Spleen (tissue), 11 donors: ENCODE measurements around the gene BAIAP2L2. TPM values are rescaled to one million over a fixed set of nuclear protein-coding genes. Genes with fewer than 3 reads are reported as not detected.
A peak's percentile ranks its signal among the peaks of the same experiment; 100 is the strongest.

Experiments used
- DNase-seq: peaks from one replicate; pipeline ENCODE4 v3.0.0-alpha.2; 2020
- H3K27ac ChIP-seq, 8 donors: fragments of 200-600 bp; sonication (generic) in 7 of 8; 1 replicate in 4 of 8; 2 replicates in 4 of 8; pipeline versions ENCODE4 v1.5.0 to v1.8.0; 2016 to 2021; ENCODE audit warnings: inconsistent platforms in 4 of 8, mild to moderate bottlenecking in 4 of 8, moderate library complexity in 1 of 8
- H3K27me3 ChIP-seq, 7 donors: fragments of 200-600 bp; sonication (generic) in 6 of 7; replicated peaks in 1 of 7; 1 replicate in 4 of 7; 2 replicates in 3 of 7; pipeline versions ENCODE4 v1.5.0 to v1.8.0; 2016 to 2021; ENCODE audit warnings: inconsistent platforms in 3 of 7, mild to moderate bottlenecking in 1 of 7
- H3K36me3 ChIP-seq, 6 donors: fragments of 200-600 bp; sonication (generic) in 5 of 6; 1 replicate in 4 of 6; 2 replicates in 2 of 6; pipeline versions ENCODE4 v1.5.0 to v1.8.0; 2016 to 2021; ENCODE audit warnings: inconsistent platforms in 2 of 6
- H3K4me1 ChIP-seq, 6 donors: fragments of 200-600 bp; sonication (generic) in 5 of 6; 1 replicate in 3 of 6; 2 replicates in 3 of 6; pipeline versions ENCODE4 v1.5.0 to v1.8.0; 2016 to 2021; ENCODE audit warnings: inconsistent platforms in 3 of 6
- H3K4me3 ChIP-seq, 8 donors: fragments of 200-600 bp; sonication (generic) in 7 of 8; 1 replicate in 4 of 8; 2 replicates in 4 of 8; pipeline versions ENCODE4 v1.5.0 to v1.8.0; 2016 to 2021; ENCODE audit warnings: inconsistent platforms in 4 of 8, mild to moderate bottlenecking in 4 of 8, moderate library complexity in 2 of 8
- H3K9me3 ChIP-seq, 8 donors: fragments of 200-600 bp; sonication (generic) in 7 of 8; 1 replicate in 4 of 8; 2 replicates in 4 of 8; pipeline versions ENCODE4 v1.5.0 to v1.8.0; 2016 to 2021; ENCODE audit warnings: inconsistent platforms in 4 of 8
- POLR2A ChIP-seq, 3 donors: fragments of 450-650 bp; IDR thresholded peaks; one replicate each; pipeline ENCODE4 v1.5.1; 2017; ENCODE audit warnings: antibody characterized with exemption in 3 of 3, mild to moderate bottlenecking in 1 of 3
- POLR2AphosphoS5 ChIP-seq, 3 donors: sonication (generic); formaldehyde crosslinking; IDR thresholded peaks; one replicate each; pipeline ENCODE4 v1.5.1; 2017; ENCODE audit warnings: antibody characterized with exemption in 3 of 3
- WGBS, 5 donors: extraction: QIAGEN DNeasy Blood & Tissue Kit in 3 of 5; methylation state at CpG; one replicate each; pipeline versions ENCODE4 v1.1.5 to v1.1.7; 2013 to 2018; 5-methylcytosine and 5-hydroxymethylcytosine counted together
- intact Hi-C: fragments of 100-400 bp; cut with DNase I; formaldehyde crosslinking; loops from one replicate; pipeline ENCODE4 v1.15.0; 2023; ENCODE audit warnings: low total_unique reads
- polyA plus RNA-seq, 3 donors: library from polyadenylated mRNA; stranded (reverse); fragments of 200-250 nt; gene quantifications; one replicate each; pipeline ENCODE4 v1.2.1, GENCODE V29; 2013
- total RNA-seq, 7 donors: library from RNA; depleted of rRNA in 3 of 7; stranded (reverse); fragments of >200 nt in 3 of 7; fragmentation: NEBNext Ultra II Directional in 4 of 7; extraction: Animal tissue kit (Norgen Biotek cat#: 25700) in 4 of 7; gene quantifications; one replicate each; pipeline versions ENCODE4 v1.1.0 to v1.2.1, GENCODE V29; 2016 to 2021
- TF ChIP-seq, protein P1 (sequence below), 11 experiments: fragments of 200-600 bp in 7 of 11; fragments of 450-650 bp in 4 of 11; sonication (generic) in 4 of 11; IDR thresholded peaks in 8 of 11; conservative IDR thresholded peaks in 3 of 11; 1 replicate in 7 of 11; 2 replicates in 4 of 11; pipeline versions ENCODE4 v1.4.0 to v1.8.0; 2016 to 2021; ENCODE audit warnings: antibody characterized with exemption in 11 of 11, inconsistent platforms in 4 of 11, mild to moderate bottlenecking in 1 of 11
- donor health status: healthy with polysubstance abuse.
- donor health status: DM: no; HTN: no; CAD: no; lungs with moderate emphysema.
- donor health status: DM: no; HTN: no; CAD: no.
- donor health status: Bipolar disorder and iron deficiency.
- donor health status: healthy.
- donor health status: DM: no; HTN: no; CAD: no.
- donor health status: DM: yes; HTN: yes; CAD: no.

The BAIAP2L2 gene
- total and polyA plus RNA-seq, 10 donors: 0.37 to 3.0 (median 0.91) TPM

DNA sequence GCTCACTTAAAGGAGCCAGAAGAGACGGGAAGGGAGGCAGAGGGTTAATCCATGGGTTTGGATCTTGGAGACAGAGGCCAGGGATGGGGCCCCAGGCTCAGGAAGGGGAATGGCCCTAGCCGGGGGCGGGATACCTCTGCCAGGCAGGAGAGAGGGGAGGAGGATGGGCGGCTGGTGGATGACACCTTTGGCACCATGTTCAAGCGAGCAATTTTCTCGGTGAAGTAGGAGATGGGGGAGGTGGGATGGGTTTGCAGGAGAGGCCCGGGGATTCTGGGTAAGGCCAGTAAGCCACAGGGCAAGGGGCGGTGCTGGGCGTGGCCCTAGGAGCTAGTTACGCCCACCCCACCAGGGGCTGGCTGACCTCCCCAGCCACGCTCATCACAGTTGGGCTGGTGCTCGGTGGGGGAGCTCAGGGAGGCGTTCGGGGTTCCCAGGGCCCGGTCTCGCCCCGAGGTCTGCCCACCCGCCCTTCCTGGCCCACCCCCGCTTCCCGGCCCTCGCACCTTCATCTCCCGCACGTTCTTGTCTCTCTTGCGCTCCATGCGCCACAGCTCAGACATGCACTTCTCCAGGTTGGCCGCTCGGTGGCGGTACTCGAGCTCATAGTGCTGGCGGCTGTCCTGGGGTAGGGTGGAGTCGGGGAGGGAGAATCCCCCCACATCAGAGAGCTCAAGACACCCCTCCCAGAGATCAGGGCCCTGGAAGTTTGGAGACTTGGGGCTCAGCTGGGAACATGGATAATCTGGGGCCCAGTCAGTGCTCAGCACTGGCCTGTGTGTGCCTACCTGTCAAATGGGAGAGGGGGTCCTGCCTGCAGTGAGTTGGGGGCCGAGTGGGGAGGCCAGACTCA is 12.7 kb downstream of the BAIAP2L2 start:
- WGBS, 5 donors: 59 to 81% (median 73%) methylated on average over 16 to 31 of the region's 32 CpGs
- no peak for DNase-seq

DNA sequence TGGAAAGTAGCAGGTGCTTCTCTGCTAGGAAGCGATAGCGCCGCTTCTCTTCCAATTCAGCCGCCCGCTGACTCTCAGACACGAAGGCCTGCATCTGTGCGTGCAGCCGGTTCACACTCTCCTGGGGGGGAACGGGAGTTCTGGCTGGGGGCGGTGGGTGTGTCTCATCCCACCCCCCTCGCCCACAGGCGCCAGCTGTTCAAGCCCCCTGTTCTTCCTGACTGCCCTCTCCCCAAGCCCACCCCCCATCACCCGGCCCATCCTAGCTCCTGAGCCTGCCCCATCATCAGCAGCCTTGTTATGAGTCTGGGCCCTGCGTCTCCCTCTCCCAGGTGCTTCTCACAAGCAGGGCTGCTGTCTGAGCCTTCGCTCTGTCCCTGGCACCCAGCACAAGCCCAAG is 13.4 kb downstream of the BAIAP2L2 start:
- no peak for DNase-seq
- H3K4me3 ChIP-seq: no peak overlapping the region
- peaks cover 0 to 9% (median 0%) of the 10 kb centered on the region in 6 donors for H3K4me1 ChIP-seq
- 80 to 94% (median 91%) methylated on average over 15 of the region's 15 CpGs for WGBS, 5 donors
- H3K9me3 ChIP-seq: no peaks in the 10 kb centered on the region
- TF ChIP-seq POLR2A (IDR thresholded peaks at IDR 0.05) (no peak), POLR2AphosphoS5 (IDR thresholded peaks at IDR 0.05) (no peak)
- TF ChIP-seq, protein P1, sequence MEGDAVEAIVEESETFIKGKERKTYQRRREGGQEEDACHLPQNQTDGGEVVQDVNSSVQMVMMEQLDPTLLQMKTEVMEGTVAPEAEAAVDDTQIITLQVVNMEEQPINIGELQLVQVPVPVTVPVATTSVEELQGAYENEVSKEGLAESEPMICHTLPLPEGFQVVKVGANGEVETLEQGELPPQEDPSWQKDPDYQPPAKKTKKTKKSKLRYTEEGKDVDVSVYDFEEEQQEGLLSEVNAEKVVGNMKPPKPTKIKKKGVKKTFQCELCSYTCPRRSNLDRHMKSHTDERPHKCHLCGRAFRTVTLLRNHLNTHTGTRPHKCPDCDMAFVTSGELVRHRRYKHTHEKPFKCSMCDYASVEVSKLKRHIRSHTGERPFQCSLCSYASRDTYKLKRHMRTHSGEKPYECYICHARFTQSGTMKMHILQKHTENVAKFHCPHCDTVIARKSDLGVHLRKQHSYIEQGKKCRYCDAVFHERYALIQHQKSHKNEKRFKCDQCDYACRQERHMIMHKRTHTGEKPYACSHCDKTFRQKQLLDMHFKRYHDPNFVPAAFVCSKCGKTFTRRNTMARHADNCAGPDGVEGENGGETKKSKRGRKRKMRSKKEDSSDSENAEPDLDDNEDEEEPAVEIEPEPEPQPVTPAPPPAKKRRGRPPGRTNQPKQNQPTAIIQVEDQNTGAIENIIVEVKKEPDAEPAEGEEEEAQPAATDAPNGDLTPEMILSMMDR (IDR thresholded peaks at IDR 0.05 in 8 of 11, conservative IDR thresholded peaks at IDR 0.05 in 3 of 11): no peak
- peaks cover 0 to 6% (median 0%) of the 10 kb centered on the region in 6 donors for H3K36me3 ChIP-seq
- intact Hi-C loops: no loop called here
- H3K27ac ChIP-seq: no peak overlapping the region
- H3K27me3 ChIP-seq: no peaks in the 10 kb centered on the region

More for the DNA sequence above, 12.7 kb downstream of the BAIAP2L2 start:
- H3K9me3 ChIP-seq: no peaks in the 10 kb centered on the region
- H3K27ac ChIP-seq: peak overlapping the region in 2 of 8 donors; percentile 41 to 48
- no peak overlapping the region for H3K4me3 ChIP-seq
- H3K27me3 ChIP-seq: no peaks in the 10 kb centered on the region
- intact Hi-C loops: no loop called here
- TF ChIP-seq POLR2AphosphoS5 (IDR thresholded peaks at IDR 0.05): no peak
- TF ChIP-seq, protein P1 (IDR thresholded peaks at IDR 0.05 in 8 of 11, conservative IDR thresholded peaks at IDR 0.05 in 3 of 11): peak in 1 of 11 experiments; percentile 21
- H3K4me1 ChIP-seq: peaks cover 0 to 9% (median 0%) of the 10 kb centered on the region in 6 donors
- H3K36me3 ChIP-seq: peaks cover 0 to 6% (median 0%) of the 10 kb centered on the region in 6 donors

DNA sequence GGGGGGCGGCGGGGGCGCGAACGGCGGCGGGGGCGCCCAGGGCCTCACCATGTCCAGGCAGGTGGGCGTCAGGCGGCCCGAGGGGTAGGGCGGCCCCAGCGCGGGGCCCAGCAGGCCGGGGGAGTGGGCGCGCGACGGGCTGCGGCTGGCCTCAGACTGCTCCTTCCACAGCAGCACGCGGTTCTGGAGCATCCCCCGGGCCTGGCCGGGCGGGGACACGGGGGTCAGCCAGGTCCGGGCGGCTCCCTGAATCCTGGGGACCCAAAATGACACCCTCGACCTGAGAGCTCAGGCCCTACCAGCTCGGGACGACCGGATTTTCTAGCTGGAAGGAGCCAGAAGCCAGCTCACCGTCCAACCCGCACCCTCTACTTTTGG is 21.0 kb downstream of the BAIAP2L2 start:
- TF ChIP-seq POLR2A (IDR thresholded peaks at IDR 0.05) (no peak), POLR2AphosphoS5 (IDR thresholded peaks at IDR 0.05) (no peak)
- TF ChIP-seq, protein P1 (IDR thresholded peaks at IDR 0.05 in 8 of 11, conservative IDR thresholded peaks at IDR 0.05 in 3 of 11): no peak
- H3K4me1 ChIP-seq: peaks cover 0 to 16% (median 6%) of the 10 kb centered on the region in 6 donors
- peak overlapping the region in 1 of 8 donors; percentile 42 for H3K4me3 ChIP-seq
- no peaks in the 10 kb centered on the region for H3K9me3 ChIP-seq
- peaks cover 0 to 23% (median 19%) of the 10 kb centered on the region in 7 donors for H3K27me3 ChIP-seq
- intact Hi-C loops: no loop called here
- WGBS, 5 donors: 32 to 78% (median 42%) methylated on average over 11 to 34 of the region's 34 CpGs
- no peak overlapping the region for H3K27ac ChIP-seq
- DNase-seq: no peak
- peaks cover 0 to 9% (median 0%) of the 10 kb centered on the region in 6 donors for H3K36me3 ChIP-seq
